Activated naive CD8-positive, alpha-beta T cell (primary cell): Measurements from ENCODE around the gene TEX35.
"Not testable (repeated sequence)": the region's sequence is repeated elsewhere in the genome, so short reads cannot be mapped to it uniquely, and the experiment has no call there.

Experiments used
- H3K27ac Mint-ChIP-seq: one replicate; pipeline ENCODE4 v1.8.0; 2021; ENCODE audit warnings: mixed read lengths
- H3K27me3 Mint-ChIP-seq: one replicate; pipeline ENCODE4 v1.8.0; 2021; ENCODE audit warnings: mixed read lengths
- H3K36me3 Mint-ChIP-seq: one replicate; pipeline ENCODE4 v1.8.0; 2021; ENCODE audit warnings: mixed read lengths
- H3K4me1 Mint-ChIP-seq: one replicate; pipeline ENCODE4 v1.8.0; 2021; ENCODE audit warnings: low read depth, mixed read lengths
- H3K4me3 Mint-ChIP-seq: one replicate; pipeline ENCODE4 v1.8.0; 2021; ENCODE audit warnings: mild to moderate bottlenecking, mixed read lengths
- H3K9me3 Mint-ChIP-seq: one replicate; pipeline ENCODE4 v1.8.0; 2021; ENCODE audit warnings: low read depth, mixed read lengths

TEX35 gene

DNA sequence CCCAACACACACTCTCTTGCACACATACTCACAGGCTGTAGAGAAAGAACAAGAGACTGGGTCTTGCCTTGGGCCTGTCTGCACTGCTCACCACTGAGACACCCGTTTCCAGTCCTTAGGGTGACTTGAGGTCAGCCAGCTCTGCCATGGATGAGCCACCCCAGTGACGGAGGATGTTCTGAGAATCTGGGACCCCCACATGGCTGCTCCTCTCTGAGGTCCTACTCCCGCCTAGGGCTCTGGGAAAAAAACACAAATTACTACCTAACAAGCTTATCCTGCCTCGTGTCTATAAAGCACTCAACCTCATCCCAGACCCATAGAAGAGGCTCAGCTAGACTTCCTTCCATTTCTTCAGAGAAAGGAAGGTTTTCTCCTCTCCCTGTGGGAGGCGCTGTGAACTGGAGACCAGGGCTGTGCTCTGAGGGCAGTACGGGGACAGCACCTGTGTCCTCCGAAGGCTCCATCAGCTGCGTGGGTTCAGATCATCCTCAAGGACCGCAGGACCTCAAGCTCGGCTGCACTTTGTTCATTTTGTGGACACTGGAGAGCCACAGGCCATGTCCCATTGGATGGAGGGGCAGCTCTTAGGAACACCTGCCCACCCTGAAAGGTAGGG, 11.9 kb upstream of the TEX35 start:
- Mint-ChIP-seq H3K27ac (no peak overlapping the region), H3K36me3 (no peaks in the 10 kb centered on the region), H3K4me3 (no peak overlapping the region), H3K4me1 (no peaks in the 10 kb centered on the region), H3K27me3 (peaks cover 3% of the 10 kb centered on the region), H3K9me3 (no peaks in the 10 kb centered on the region)

DNA sequence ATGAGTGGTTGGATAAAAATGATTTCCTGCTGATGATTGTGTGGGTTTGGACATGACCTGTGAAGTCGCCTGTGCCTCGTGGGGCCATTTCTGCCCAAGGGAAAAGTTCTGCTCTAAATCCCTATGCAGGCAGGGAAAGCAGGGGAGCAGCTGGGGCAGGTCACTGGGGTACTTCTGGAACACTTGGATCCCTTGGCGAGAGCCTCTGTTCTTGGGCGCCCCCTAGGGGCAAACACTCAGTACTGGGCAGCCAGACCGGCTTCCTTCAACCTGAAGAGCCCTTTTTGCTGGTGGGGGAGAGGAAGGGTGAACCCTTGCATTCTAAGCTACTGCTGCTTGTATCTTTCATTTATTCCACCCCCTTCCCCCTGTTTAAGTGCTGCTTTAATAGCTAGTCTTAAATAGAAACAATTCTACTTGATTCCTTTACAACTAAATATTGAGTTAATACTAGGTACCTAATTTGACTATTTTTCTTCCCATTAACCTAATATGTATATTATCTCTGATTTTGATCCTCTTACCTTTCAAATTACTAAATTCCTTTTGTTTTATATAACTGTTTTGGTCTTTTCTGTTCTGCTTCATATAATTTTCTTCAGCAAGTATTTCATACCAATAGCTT, 11.1 kb upstream of the TEX35 start:
- H3K27me3 Mint-ChIP-seq = peaks cover 3% of the 10 kb centered on the region
- H3K36me3 Mint-ChIP-seq = no peaks in the 10 kb centered on the region
- H3K4me3 Mint-ChIP-seq = no peak overlapping the region

GRCh38 chr1:178502330-178502714, 10.6 kb upstream of the TEX35 start:
- no peaks in the 10 kb centered on the region for H3K9me3 Mint-ChIP-seq
- peaks cover 3% of the 10 kb centered on the region for H3K27me3 Mint-ChIP-seq
- no peaks in the 10 kb centered on the region for H3K4me1 Mint-ChIP-seq
- H3K4me3 Mint-ChIP-seq = no peak overlapping the region
- no peak overlapping the region for H3K27ac Mint-ChIP-seq
- H3K36me3 Mint-ChIP-seq = no peaks in the 10 kb centered on the region

More for the DNA sequence above, 11.1 kb upstream of the TEX35 start:
- H3K27ac Mint-ChIP-seq = no peak overlapping the region
- H3K9me3 Mint-ChIP-seq = no peaks in the 10 kb centered on the region
- no peaks in the 10 kb centered on the region for H3K4me1 Mint-ChIP-seq

- no peak overlapping the region for H3K4me3 Mint-ChIP-seq
- no peaks in the 10 kb centered on the region for H3K36me3 Mint-ChIP-seq
- H3K27me3 Mint-ChIP-seq = peaks cover 3% of the 10 kb centered on the region
- H3K27ac Mint-ChIP-seq = no peak overlapping the region
- no peaks in the 10 kb centered on the region for H3K4me1 Mint-ChIP-seq
- no peaks in the 10 kb centered on the region for H3K9me3 Mint-ChIP-seq
Observed at GRCh38 chr1:178502856-178503255, 10.1 kb upstream of the TEX35 start.

DNA sequence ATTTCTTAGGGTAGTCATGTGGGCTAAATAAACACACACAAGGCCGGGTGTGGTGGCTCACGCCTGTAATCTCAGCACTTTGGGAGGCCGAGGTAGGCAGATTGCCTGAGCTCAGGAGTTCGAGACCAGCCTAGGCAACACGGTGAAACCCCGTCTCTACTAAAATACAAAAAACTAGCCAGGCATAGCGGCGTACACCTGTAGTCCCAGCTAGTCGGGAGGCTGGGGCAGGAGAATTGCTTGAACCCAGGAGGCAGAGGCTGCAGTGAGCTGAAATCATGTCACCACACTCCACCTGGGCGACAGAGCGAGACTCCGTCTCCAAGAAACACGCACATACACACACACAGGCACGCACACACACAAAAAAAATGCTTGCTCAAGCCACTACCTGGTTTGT, 9.6 kb upstream of the TEX35 start:
- H3K27ac Mint-ChIP-seq, H3K36me3 Mint-ChIP-seq, H3K27me3 Mint-ChIP-seq, H3K4me3 Mint-ChIP-seq, H3K9me3 Mint-ChIP-seq, H3K4me1 Mint-ChIP-seq: not testable (repeated sequence)

DNA sequence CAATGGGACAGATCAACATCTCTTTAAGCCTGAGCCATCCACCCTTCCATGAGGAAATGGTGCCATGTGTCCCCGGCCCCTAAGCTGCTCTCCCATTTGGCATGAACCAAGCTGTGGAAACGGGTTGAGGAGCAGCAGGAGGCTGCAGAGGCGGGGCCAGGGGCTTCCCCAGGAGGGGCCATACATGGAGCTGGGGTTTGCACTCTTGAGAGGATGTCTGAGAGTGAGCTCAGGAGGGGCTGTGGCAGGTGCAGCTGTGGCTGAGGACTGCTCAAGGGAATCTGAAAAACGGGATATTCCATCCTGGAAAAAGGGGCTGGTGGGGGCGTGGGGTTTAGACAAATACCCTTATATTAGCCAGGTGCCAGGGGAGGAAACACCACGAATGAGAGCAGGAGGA, 9.1 kb upstream of the TEX35 start:
- no peak overlapping the region for H3K4me3 Mint-ChIP-seq
- H3K9me3 Mint-ChIP-seq = no peaks in the 10 kb centered on the region
- H3K27me3 Mint-ChIP-seq = peaks cover 3% of the 10 kb centered on the region
- no peak overlapping the region for H3K27ac Mint-ChIP-seq
- no peaks in the 10 kb centered on the region for H3K36me3 Mint-ChIP-seq
- H3K4me1 Mint-ChIP-seq = no peaks in the 10 kb centered on the region

- H3K36me3 Mint-ChIP-seq = no peaks in the 10 kb centered on the region
- H3K4me3 Mint-ChIP-seq = no peak overlapping the region
- no peaks in the 10 kb centered on the region for H3K4me1 Mint-ChIP-seq
- peaks cover 3% of the 10 kb centered on the region for H3K27me3 Mint-ChIP-seq
- H3K27ac Mint-ChIP-seq = no peak overlapping the region
- no peaks in the 10 kb centered on the region for H3K9me3 Mint-ChIP-seq
Observed at GRCh38 chr1:178504286-178504685, 8.6 kb upstream of the TEX35 start.

DNA sequence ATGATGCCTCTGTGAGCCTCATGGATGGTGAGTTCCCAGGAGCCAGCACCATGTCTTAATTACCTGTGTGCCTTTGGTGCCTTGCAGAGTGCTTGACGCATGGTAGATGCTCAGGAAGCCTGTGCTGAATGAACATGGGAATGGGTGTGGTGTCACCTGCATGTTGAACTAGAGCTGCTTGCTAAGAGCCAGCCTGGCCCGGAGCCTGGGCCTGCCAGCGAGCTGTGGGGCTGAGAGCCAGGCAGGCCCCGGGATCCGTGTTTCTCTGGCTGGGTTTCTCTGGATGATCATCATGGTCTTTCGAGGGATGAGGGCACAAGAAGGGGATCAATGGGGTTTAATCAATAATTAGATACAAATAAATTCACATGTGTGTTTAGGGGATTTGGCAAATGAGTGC, 6.7 kb upstream of the TEX35 start:
- no peak overlapping the region for H3K4me3 Mint-ChIP-seq
- no peak overlapping the region for H3K27ac Mint-ChIP-seq

GRCh38 chr1:178506669-178507068, 6.2 kb upstream of the TEX35 start:
- peaks cover 3% of the 10 kb centered on the region for H3K27me3 Mint-ChIP-seq
- H3K4me1 Mint-ChIP-seq = no peaks in the 10 kb centered on the region
- H3K27ac Mint-ChIP-seq = no peak overlapping the region
- H3K9me3 Mint-ChIP-seq = no peaks in the 10 kb centered on the region
- H3K4me3 Mint-ChIP-seq = no peak overlapping the region
- H3K36me3 Mint-ChIP-seq = no peaks in the 10 kb centered on the region

More for the DNA sequence above, 6.7 kb upstream of the TEX35 start:
- Mint-ChIP-seq H3K27me3 (peaks cover 3% of the 10 kb centered on the region), H3K4me1 (no peaks in the 10 kb centered on the region), H3K9me3 (no peaks in the 10 kb centered on the region), H3K36me3 (no peaks in the 10 kb centered on the region)

- H3K27ac Mint-ChIP-seq = no peak overlapping the region
- no peak overlapping the region for H3K4me3 Mint-ChIP-seq
- H3K36me3 Mint-ChIP-seq = no peaks in the 10 kb centered on the region
- no peaks in the 10 kb centered on the region for H3K4me1 Mint-ChIP-seq
- no peaks in the 10 kb centered on the region for H3K27me3 Mint-ChIP-seq
- H3K9me3 Mint-ChIP-seq = no peaks in the 10 kb centered on the region
Observed at GRCh38 chr1:178509414-178510007, 3.4 kb upstream of the TEX35 start.

GRCh38 chr1:178510155-178510554, 2.8 kb upstream of the TEX35 start:
- H3K27me3 Mint-ChIP-seq = no peaks in the 10 kb centered on the region
- H3K4me3 Mint-ChIP-seq = no peak overlapping the region
- H3K36me3 Mint-ChIP-seq = no peaks in the 10 kb centered on the region
- no peaks in the 10 kb centered on the region for H3K4me1 Mint-ChIP-seq
- H3K27ac Mint-ChIP-seq = no peak overlapping the region
- H3K9me3 Mint-ChIP-seq = no peaks in the 10 kb centered on the region

GRCh38 chr1:178513278-178513983, 522 bp downstream of the TEX35 start:
- Mint-ChIP-seq H3K36me3 (no peaks in the 10 kb centered on the region), H3K4me1 (no peaks in the 10 kb centered on the region), H3K27ac (no peak overlapping the region), H3K4me3 (no peak overlapping the region), H3K27me3 (peaks cover 1% of the 10 kb centered on the region), H3K9me3 (no peaks in the 10 kb centered on the region)

DNA sequence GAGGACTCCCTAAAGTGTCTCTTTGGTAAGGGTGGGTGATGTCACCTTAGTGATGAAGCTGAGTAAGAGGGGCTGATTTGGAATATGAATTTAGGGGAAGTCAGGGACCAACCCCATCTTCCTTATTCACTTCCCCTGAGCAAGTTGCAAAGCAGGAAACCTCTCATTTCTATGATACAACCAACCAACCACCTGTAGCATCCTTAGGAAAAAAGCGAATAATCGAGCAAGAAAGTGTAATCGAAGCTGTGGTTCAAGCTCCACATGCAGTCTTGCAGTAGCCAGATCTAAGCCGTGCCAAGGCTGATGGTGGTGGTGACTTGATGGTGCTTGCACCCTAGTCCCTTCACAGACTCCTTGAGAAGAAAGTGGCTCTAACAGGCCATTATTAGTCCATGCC, 3.2 kb downstream of the TEX35 start:
- Mint-ChIP-seq H3K27ac (no peak overlapping the region), H3K36me3 (no peaks in the 10 kb centered on the region)

GRCh38 chr1:178518894-178519293, 6.0 kb downstream of the TEX35 start:
- H3K36me3 Mint-ChIP-seq = no peaks in the 10 kb centered on the region
- no peaks in the 10 kb centered on the region for H3K4me1 Mint-ChIP-seq
- H3K9me3 Mint-ChIP-seq = no peaks in the 10 kb centered on the region
- H3K27ac Mint-ChIP-seq = no peak overlapping the region
- no peak overlapping the region for H3K4me3 Mint-ChIP-seq
- peaks cover 1% of the 10 kb centered on the region for H3K27me3 Mint-ChIP-seq

More for the DNA sequence above, 3.2 kb downstream of the TEX35 start:
- H3K27me3 Mint-ChIP-seq = peaks cover 1% of the 10 kb centered on the region
- no peaks in the 10 kb centered on the region for H3K9me3 Mint-ChIP-seq
- H3K4me1 Mint-ChIP-seq = no peaks in the 10 kb centered on the region
- no peak overlapping the region for H3K4me3 Mint-ChIP-seq

- H3K9me3 Mint-ChIP-seq = no peaks in the 10 kb centered on the region
- no peak overlapping the region for H3K27ac Mint-ChIP-seq
- H3K27me3 Mint-ChIP-seq = no peaks in the 10 kb centered on the region
- no peak overlapping the region for H3K4me3 Mint-ChIP-seq
- H3K36me3 Mint-ChIP-seq = no peaks in the 10 kb centered on the region
- no peaks in the 10 kb centered on the region for H3K4me1 Mint-ChIP-seq
Observed at GRCh38 chr1:178520803-178521202, 7.9 kb downstream of the TEX35 start.
